ENCODE measurements around the gene PRKCA.

PRKCA gene

DNA sequence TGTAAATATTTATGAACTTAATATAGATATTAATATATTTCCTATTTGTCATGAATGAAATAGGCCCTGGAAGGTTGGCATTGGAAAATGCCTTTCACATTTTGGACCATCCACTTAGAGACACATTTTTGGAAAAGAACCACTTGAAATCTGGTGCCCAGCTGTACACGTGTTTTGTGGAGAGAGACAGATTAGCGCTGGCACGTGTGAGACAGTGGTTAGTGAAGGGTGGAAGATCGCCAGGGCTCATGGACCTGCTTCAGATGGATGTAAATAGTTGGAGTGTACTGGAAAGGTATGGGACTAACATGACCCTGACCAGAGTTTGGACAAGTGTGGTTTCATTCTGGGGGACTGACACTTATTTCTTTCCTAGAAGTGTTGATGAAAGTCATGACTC lies 222.9 kb downstream of the PRKCA start:
- DNase-seq: no peak

DNA sequence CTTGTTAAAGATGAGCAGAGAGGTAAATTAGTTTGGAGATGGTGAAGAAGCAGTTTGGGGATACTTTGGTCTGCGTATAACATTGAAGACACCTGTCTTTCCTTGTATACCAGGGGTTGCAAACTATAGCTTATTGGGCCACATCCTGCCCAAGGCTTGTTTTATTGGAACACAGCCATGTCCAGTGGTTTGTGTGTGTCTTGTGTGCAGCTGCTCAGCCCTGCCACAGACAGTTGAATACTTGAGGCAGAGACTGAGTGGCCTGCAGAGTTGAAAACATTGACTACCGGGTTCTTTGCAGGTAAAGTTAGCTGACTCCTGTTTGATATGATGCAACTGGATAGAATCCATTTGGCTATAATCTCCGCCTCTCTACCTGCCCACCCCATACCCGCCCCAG lies 224.4 kb downstream of the PRKCA start:
- DNase-seq: no peak

- no peak for DNase-seq
These were observed 224.9 kb downstream of the PRKCA start for GRCh38 chr17:66527335-66527734.

DNA sequence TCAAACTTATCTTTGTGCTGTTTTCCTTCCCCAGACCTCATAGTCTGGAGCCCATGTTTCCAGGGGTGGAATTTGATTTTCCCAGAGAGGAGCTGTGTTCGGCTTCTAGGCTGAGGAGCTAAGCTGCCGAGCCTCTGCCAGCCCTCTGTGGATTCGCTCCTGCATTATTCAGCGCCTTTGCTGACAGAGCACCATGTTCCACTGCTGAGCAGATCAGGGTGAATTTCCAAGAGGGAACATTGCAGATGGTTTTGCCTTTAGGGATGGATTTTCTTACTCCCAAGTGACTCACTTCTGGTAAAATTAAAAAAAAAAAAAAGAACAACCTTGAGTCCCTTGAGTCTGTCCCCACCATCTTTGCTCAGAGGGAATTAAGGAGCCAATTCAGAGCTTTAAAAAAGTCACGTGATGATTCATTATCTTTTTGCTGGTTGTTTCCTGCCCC lies 229.5 kb downstream of the PRKCA start:
- DNase-seq: no peak

GRCh38 chr17:66533572-66533971 lies 231.2 kb downstream of the PRKCA start:
- DNase-seq: no peak

DNA sequence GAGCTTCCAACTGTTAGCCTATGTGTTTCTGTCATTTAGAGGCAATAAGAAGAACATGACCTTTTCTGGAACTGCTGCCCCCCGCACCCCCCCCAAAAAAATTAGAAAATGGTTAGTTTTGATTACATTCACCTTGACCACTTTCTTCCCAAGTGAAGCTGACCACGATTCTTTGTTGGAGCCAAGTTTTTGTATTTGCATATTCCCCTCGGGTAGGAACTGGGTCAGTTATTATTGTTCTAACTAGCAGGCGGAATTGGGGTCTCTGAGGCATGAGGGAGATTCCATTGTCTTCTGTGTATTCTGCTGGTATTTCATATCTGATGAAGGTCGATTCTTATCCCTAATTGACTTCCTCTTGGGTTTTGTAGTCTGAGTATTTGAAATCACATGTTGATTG lies 231.6 kb downstream of the PRKCA start:
- DNase-seq: no peak

GRCh38 chr17:66535611-66536010 lies 233.2 kb downstream of the PRKCA start:
- no peak for DNase-seq

- no peak for DNase-seq
These were observed 235.1 kb downstream of the PRKCA start for GRCh38 chr17:66537502-66537901.

DNA sequence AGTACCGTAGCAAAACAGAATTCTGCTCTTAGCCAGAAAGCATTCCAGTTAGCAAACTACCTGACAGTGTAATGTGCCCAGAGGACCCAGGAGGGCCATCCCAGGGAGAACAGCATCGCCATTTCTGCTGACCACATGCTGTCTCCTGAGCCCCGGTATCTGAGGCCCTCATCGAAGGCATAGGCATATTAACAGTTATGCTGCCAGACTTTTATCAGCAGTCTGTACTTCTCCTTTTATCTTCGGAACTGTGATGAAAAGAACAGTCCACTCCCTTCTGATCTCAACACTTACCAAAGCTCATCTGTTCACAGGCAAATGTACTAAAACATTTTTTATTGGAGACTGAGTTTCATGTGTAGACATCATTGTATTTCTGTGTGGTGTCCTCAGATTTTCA lies 236.4 kb downstream of the PRKCA start:
- DNase-seq: no peak

DNA sequence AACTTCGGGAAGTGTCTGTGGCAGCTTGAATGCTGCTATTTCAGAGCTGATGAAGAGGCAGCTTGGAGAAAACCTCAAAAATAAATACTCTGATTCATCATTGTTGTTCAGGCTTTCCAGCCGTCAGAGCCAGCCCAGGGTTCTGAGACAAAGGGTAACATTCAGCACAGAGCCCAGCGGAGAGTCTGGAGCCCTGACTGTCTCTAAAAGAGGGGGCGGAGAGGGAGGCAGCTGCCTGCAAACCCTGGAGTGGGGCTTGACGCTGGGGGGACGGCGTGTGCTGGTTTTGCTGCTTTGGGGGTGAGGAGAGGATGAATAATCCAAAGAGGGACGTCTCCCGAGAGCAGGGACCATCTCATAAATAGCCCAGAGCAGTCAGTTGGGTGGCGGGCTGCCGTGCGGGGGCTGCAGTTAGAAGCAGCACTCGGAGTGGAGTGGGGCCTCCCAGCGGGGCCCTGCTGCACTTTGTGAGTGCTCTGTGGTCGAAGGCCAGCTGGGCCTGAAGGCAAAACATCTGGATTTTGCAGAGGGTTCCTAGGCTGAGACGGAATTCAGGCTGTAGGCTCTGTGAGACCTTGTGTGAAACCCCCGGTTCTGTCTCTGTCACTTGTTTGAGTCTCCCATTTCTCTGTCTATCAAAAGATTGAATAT lies 237.8 kb downstream of the PRKCA start:
- no peak for DNase-seq

GRCh38 chr17:66541461-66542128 lies 239.2 kb downstream of the PRKCA start:
- no peak for DNase-seq

- DNase-seq: no peak
These were observed 239.9 kb downstream of the PRKCA start for GRCh38 chr17:66542129-66542966.

DNA sequence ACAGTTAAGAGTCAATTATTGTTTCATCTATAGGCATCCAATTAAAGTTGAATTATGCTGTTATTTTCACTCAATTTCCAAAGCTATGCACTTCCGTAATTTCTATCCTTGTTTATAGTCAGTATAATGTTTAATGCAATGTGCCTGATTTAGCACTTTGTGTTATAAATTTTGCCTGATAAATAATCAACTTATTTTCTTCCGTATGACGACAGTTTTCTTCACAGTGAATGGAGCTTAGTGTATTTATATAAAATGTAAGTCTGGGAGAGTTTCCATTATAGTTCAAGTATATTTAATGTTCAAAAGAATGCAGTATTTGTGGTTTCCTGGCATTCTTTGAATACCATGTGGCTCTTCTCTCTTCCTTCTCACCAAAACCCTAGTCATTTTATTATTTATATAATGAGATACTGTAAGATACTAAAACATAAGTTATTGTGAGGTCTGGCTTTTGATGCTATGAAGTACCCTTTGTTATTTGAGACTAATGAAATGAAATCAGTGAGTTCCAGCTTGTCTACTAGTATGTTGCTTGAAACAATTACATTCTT lies 240.6 kb downstream of the PRKCA start:
- no peak for DNase-seq

DNA sequence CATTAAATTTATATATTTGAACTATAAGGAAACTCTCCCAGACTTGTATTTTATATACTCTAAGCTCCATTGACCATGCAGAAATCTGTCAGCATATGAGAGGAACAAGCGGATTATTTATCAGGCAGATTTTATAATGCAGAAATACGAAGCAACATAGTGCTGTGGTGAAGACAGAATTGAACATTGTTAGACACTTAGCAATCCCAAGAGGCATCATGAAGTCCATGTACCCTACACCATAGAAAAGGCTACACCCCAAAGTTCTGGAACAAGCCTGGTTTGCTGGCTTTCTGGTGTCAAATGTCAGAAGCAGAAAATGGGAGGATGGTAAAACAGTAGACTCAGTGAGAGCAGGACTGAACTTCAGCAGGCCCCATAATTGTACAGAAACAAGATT lies 241.1 kb downstream of the PRKCA start:
- no peak for DNase-seq

DNA sequence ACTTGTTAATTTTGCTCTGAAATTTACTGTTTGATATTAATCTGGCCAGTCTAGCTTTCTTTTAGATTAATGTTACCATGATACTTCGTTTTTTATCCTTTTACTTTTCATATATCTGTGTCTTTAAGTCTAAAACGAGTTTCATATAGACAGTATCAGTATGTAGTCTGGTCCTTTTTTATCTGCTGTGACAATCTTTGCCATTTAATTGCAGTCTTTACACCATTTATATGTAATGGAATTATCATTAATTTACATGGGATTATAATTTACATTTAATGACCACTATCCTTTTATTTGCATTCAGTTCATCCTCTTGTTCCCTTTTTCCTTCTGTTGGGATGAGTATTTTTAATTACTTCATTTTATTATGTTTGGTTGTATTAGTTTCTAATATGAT lies 243.5 kb downstream of the PRKCA start:
- DNase-seq: no peak

- no peak for DNase-seq
These were observed 244.9 kb downstream of the PRKCA start for GRCh38 chr17:66547151-66547865.

- no peak for DNase-seq
These were observed 245.7 kb downstream of the PRKCA start for GRCh38 chr17:66548158-66548557.

- DNase-seq: no peak
These were observed 246.4 kb downstream of the PRKCA start for GRCh38 chr17:66548659-66549310.

DNA sequence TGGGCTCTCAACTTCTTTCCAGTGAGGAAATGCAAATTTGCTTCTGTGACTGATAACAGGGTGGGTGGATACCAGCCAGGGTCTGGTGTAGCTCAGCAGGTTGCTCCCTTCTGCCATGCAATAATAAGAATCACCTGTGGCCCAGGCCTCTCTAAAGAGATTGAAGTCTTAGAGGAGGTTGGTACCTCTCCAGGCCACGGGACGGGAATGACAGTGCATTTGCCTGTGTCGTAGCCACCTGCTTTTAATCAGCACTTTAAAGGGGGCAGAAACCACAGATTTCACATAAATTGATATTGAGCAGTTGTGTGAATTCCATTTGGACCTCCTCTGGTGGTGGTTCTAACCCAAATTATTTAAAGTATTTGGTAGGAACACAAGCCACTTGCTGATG lies 246.9 kb downstream of the PRKCA start:
- DNase-seq: no peak

DNA sequence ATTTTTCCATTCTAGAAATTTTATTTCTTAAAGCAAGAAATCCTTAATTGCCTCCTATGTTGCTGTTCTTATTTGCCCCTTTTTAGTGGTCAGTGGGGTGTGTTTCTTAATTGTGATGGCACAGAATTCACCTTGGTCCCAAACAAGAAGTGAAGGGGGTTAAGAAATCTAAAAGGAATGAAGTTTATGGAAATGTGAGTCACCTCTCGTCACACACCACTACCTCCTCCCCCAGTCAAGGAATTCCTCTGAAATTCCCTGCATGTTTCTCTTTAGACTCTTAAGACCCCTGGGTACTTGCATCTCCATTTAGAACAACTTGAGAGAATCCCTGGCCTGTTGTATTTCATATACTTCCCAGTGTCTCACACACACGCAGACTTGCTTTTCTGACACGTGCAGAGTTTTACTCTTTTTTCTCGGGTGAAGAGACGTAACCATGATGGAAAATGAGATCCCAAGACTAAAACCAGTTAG lies 247.4 kb downstream of the PRKCA start:
- no peak for DNase-seq

- no peak for DNase-seq
These were observed 249.4 kb downstream of the PRKCA start for GRCh38 chr17:66551839-66552238.

GRCh38 chr17:66552371-66552770 lies 250.0 kb downstream of the PRKCA start:
- DNase-seq: no peak
